ENCODE measurements around the gene SLC43A2. TPM values are rescaled to one million over a fixed set of nuclear protein-coding genes. Genes with fewer than 3 reads are reported as not detected.

Gene SLC43A2
- total RNA-seq, 1 experiment from 2014 or later: 7.6 TPM

GRCh38 chr17:1559047-1560043 lies 69.3 kb downstream of the SLC43A2 start:
- in situ Hi-C loops (cut with HindIII; ENCODE audit: low pct_unique_long_range_greater_than_20kb, low sequenced_read_pairs): no loop called here
- DNase-seq (ENCODE audit: low read depth): no peak

GRCh38 chr17:1558401-1558800 lies 70.2 kb downstream of the SLC43A2 start:
- no peak for DNase-seq (ENCODE audit: low read depth)
- in situ Hi-C loops (cut with HindIII; ENCODE audit: low pct_unique_long_range_greater_than_20kb, low sequenced_read_pairs): no loop called here

- in situ Hi-C loops (cut with HindIII; ENCODE audit: low pct_unique_long_range_greater_than_20kb, low sequenced_read_pairs): no loop called here
- peak; percentile 44 for DNase-seq (ENCODE audit: low read depth)
Measured at GRCh38 chr17:1557355-1558095, 71.1 kb downstream of the SLC43A2 start.

- in situ Hi-C loops (cut with HindIII; ENCODE audit: low pct_unique_long_range_greater_than_20kb, low sequenced_read_pairs): no loop called here
- no peak for DNase-seq (ENCODE audit: low read depth)
Measured at GRCh38 chr17:1555651-1556471, 72.8 kb downstream of the SLC43A2 start.

- in situ Hi-C loops (cut with HindIII; ENCODE audit: low pct_unique_long_range_greater_than_20kb, low sequenced_read_pairs): no loop called here
- no peak for DNase-seq (ENCODE audit: low read depth)
Measured at GRCh38 chr17:1554751-1555540, 73.7 kb downstream of the SLC43A2 start.

GRCh38 chr17:1553354-1554266 lies 75.0 kb downstream of the SLC43A2 start:
- DNase-seq (ENCODE audit: low read depth): no peak
- in situ Hi-C loops (cut with HindIII; ENCODE audit: low pct_unique_long_range_greater_than_20kb, low sequenced_read_pairs): no loop called here

GRCh38 chr17:1552932-1553331 lies 75.7 kb downstream of the SLC43A2 start:
- in situ Hi-C loops (cut with HindIII; ENCODE audit: low pct_unique_long_range_greater_than_20kb, low sequenced_read_pairs): no loop called here
- no peak for DNase-seq (ENCODE audit: low read depth)

GRCh38 chr17:1551741-1552140 lies 76.9 kb downstream of the SLC43A2 start:
- no peak for DNase-seq (ENCODE audit: low read depth)
- in situ Hi-C loops (cut with HindIII; ENCODE audit: low pct_unique_long_range_greater_than_20kb, low sequenced_read_pairs): no loop called here

- no peak for DNase-seq (ENCODE audit: low read depth)
- in situ Hi-C loops (cut with HindIII; ENCODE audit: low pct_unique_long_range_greater_than_20kb, low sequenced_read_pairs): no loop called here
Measured at GRCh38 chr17:1548032-1548431, 80.6 kb downstream of the SLC43A2 start.

- in situ Hi-C loops (cut with HindIII; ENCODE audit: low pct_unique_long_range_greater_than_20kb, low sequenced_read_pairs): no loop called here
- DNase-seq (ENCODE audit: low read depth): no peak
Measured at GRCh38 chr17:1546292-1546922, 82.2 kb downstream of the SLC43A2 start.

GRCh38 chr17:1545618-1546017 lies 83.0 kb downstream of the SLC43A2 start:
- no peak for DNase-seq (ENCODE audit: low read depth)
- in situ Hi-C loops (cut with HindIII; ENCODE audit: low pct_unique_long_range_greater_than_20kb, low sequenced_read_pairs): no loop called here

GRCh38 chr17:1542316-1542715 lies 86.3 kb downstream of the SLC43A2 start:
- in situ Hi-C loops (cut with HindIII; ENCODE audit: low pct_unique_long_range_greater_than_20kb, low sequenced_read_pairs): no loop called here
- DNase-seq (ENCODE audit: low read depth): no peak

GRCh38 chr17:1541367-1541904 lies 87.2 kb downstream of the SLC43A2 start:
- DNase-seq (ENCODE audit: low read depth): no peak
- in situ Hi-C loops (cut with HindIII; ENCODE audit: low pct_unique_long_range_greater_than_20kb, low sequenced_read_pairs): no loop called here

- in situ Hi-C loops (cut with HindIII; ENCODE audit: low pct_unique_long_range_greater_than_20kb, low sequenced_read_pairs): no loop called here
- no peak for DNase-seq (ENCODE audit: low read depth)
Measured at GRCh38 chr17:1539811-1540210, 88.8 kb downstream of the SLC43A2 start.

- in situ Hi-C loops (cut with HindIII; ENCODE audit: low pct_unique_long_range_greater_than_20kb, low sequenced_read_pairs): no loop called here
- no peak for DNase-seq (ENCODE audit: low read depth)
Measured at GRCh38 chr17:1535737-1536136, 92.9 kb downstream of the SLC43A2 start.

GRCh38 chr17:1533661-1534325 lies 94.8 kb downstream of the SLC43A2 start:
- no peak for DNase-seq (ENCODE audit: low read depth)
- in situ Hi-C loops (cut with HindIII; ENCODE audit: low pct_unique_long_range_greater_than_20kb, low sequenced_read_pairs): no loop called here
